GM18868 (cell line): ENCODE data around the gene LPP.

Experiments
- ATAC-seq: cut with Tn5 transposase; IDR thresholded peaks from one replicate; pipeline ENCODE4 v1.9.1; 2021; ENCODE audit warnings: mild to moderate bottlenecking, moderate library complexity; ENCODE audit not compliant: unreplicated experiment

Gene LPP

GRCh38 chr3:188842639-188843038 lies 688.7 kb downstream of the LPP start:
- ATAC-seq, result no peak

GRCh38 chr3:188844096-188844495 lies 690.1 kb downstream of the LPP start:
- ATAC-seq, result no peak

GRCh38 chr3:188845514-188845913 lies 691.6 kb downstream of the LPP start:
- ATAC-seq, result no peak

- no peak for ATAC-seq
These were observed 695.0 kb downstream of the LPP start for GRCh38 chr3:188848947-188849346.

GRCh38 chr3:188853856-188854771 lies 700.2 kb downstream of the LPP start:
- ATAC-seq, result no peak

- no peak for ATAC-seq
These were observed 700.8 kb downstream of the LPP start for GRCh38 chr3:188854772-188855149.

GRCh38 chr3:188855675-188856074 lies 701.7 kb downstream of the LPP start:
- no peak for ATAC-seq

GRCh38 chr3:188860147-188860546 lies 706.2 kb downstream of the LPP start:
- ATAC-seq, result no peak

GRCh38 chr3:188861842-188862744 lies 708.1 kb downstream of the LPP start:
- no peak for ATAC-seq

GRCh38 chr3:188863999-188864406 lies 710.0 kb downstream of the LPP start:
- no peak for ATAC-seq

- no peak for ATAC-seq
These were observed 713.8 kb downstream of the LPP start for GRCh38 chr3:188867691-188868265.

- ATAC-seq, result no peak
These were observed 714.8 kb downstream of the LPP start for GRCh38 chr3:188868803-188869202.

GRCh38 chr3:188869628-188870027 lies 715.7 kb downstream of the LPP start:
- ATAC-seq, result no peak

GRCh38 chr3:188870431-188870830 lies 716.5 kb downstream of the LPP start:
- ATAC-seq, result no peak

- no peak for ATAC-seq
These were observed 720.6 kb downstream of the LPP start for GRCh38 chr3:188874576-188874975.

GRCh38 chr3:188875413-188875812 lies 721.5 kb downstream of the LPP start:
- ATAC-seq, result no peak

GRCh38 chr3:188876370-188876769 lies 722.4 kb downstream of the LPP start:
- no peak for ATAC-seq

- ATAC-seq, result no peak
These were observed 723.4 kb downstream of the LPP start for GRCh38 chr3:188877381-188877780.

- no peak for ATAC-seq
These were observed 724.1 kb downstream of the LPP start for GRCh38 chr3:188878076-188878475.

GRCh38 chr3:188881954-188882641 lies 728.1 kb downstream of the LPP start:
- ATAC-seq, result no peak
